Urothelium cell line (cell line): ENCODE results near the gene SPRR2A.
"Not testable (repeated sequence)": the region's sequence is repeated elsewhere in the genome, so short reads cannot be mapped to it uniquely, and the experiment has no call there.

ENCODE experiments used
- DNase-seq: peaks from one replicate; pipeline ENCODE4 v3.0.0; 2011; ENCODE audit warnings: low spot score, mixed read lengths
- FAIRE-seq: peaks from 2 replicates; lab custom pipeline; 2011; peaks lifted over from hg19 to GRCh38; lab: Jason Lieb, UNC

Gene SPRR2A

GRCh38 chr1:153028766-153029165 lies 28.5 kb downstream of the SPRR2A start:
- FAIRE-seq (no peak), DNase-seq (no peak)

DNA sequence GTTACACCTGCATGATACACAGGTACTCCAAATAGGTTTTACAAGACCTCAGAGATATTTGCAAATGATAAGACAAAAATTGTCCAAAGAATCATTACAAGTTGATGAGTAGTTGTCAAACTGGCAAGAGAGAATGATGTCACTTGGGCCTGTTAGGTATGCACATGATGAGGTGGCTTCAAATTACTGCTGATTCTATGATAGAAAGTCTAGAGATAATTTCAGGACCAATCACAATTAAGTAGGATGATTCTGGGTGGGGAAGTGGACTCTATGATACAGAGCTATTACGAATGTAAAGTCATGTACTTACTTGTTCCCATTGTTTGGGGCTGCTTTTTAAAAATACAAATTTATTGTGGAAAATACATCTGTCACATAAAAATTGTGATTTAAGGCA lies 31.5 kb downstream of the SPRR2A start:
- no peak for DNase-seq
- FAIRE-seq, result no peak

GRCh38 chr1:153024413-153024812 lies 32.9 kb downstream of the SPRR2A start:
- FAIRE-seq, result no peak
- DNase-seq, result no peak

GRCh38 chr1:153023109-153023508 lies 34.2 kb downstream of the SPRR2A start:
- no peak for FAIRE-seq
- no peak for DNase-seq

DNA sequence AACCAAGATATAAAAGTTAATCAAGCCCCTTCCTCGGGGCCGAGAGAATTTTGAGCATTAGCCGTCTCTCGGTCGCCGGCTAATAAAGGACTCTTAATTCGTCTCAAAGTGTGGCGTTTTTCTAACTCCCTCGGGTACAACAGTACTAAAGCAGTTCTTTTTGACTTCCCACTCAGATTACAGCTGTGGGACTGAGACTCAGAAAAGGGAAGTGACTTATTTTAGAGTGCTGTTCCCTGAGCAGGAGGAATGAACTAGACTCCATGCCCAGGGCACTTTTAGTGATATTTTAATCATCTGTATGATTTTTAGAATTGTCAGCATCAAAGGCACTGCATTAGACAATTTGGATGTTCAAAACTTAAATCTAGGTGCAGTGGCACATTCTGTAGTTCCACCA lies 35.0 kb downstream of the SPRR2A start:
- FAIRE-seq, DNase-seq: not testable (repeated sequence)

DNA sequence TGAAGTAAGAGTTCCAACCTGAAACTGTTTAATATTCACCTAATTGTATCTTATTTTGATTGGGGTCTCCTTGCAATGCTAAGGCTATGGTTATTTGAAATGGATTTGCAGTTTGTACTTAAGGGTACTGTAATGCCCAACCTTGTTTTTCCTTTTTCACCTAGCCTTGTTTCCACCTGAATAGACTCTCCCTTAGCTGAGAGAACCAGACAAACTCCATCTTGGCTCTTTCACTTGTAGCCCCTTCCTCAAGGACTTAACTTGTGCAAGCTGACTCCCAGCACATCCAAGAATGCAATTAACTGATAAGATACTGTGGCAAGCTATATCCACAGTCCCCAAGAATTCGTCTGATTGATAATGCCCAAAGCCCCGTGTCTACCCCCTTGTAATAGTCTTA lies 35.5 kb downstream of the SPRR2A start:
- not testable (repeated sequence) for FAIRE-seq, DNase-seq

- FAIRE-seq, DNase-seq: not testable (repeated sequence)
Measured at GRCh38 chr1:153011235-153011758, 46.0 kb downstream of the SPRR2A start.
